ENCODE results near the gene FREM2. TPM values are rescaled to one million over a fixed set of nuclear protein-coding genes. Genes with fewer than 3 reads are reported as not detected.

Gene FREM2
- total RNA-seq, 6 experiments from 2014 or later, result 0.18 to 2.9 (median 1.5) TPM

GRCh38 chr13:38680912-38681311 is 6.0 kb upstream of the FREM2 start:
- H3K4me1 ChIP-seq, result peaks cover 0 to 4% (median 0%) of the 10 kb centered on the region in 4 donors
- 83% methylated on average over 1 of the region's 1 CpG for WGBS (ENCODE audit: insufficient coverage, low coverage, low lambda C conversion rate, missing lambda C conversion rate)
- no peaks in the 10 kb centered on the region for H3K27me3 ChIP-seq
- no peak overlapping the region for H3K4me3 ChIP-seq
- DNase-seq (no peak), ATAC-seq (peak in 2 of 4 donors; percentile 38 to 55)
- intact Hi-C loops (cut with DNase I), result no loop called here
- no peak overlapping the region for H3K27ac ChIP-seq
- H3K9me3 ChIP-seq, result no peaks in the 10 kb centered on the region
- no peaks in the 10 kb centered on the region for H3K36me3 ChIP-seq
- TF ChIP-seq CTCF (IDR thresholded peaks at IDR 0.05), result no peak
- no peak for TF ChIP-seq POLR2A (IDR thresholded peaks at IDR 0.05)

- no peaks in the 10 kb centered on the region for H3K27me3 ChIP-seq
- H3K4me1 ChIP-seq, result peaks cover 0 to 11% (median 5%) of the 10 kb centered on the region in 4 donors
- H3K36me3 ChIP-seq, result no peaks in the 10 kb centered on the region
- no peak for TF ChIP-seq CTCF (IDR thresholded peaks at IDR 0.05)
- no peak for TF ChIP-seq POLR2A (IDR thresholded peaks at IDR 0.05)
- H3K4me3 ChIP-seq, result no peak overlapping the region
- no peak for ATAC-seq
- intact Hi-C loops (cut with DNase I), result no loop called here
- DNase-seq, result no peak
- no peak overlapping the region for H3K27ac ChIP-seq
- H3K9me3 ChIP-seq, result no peaks in the 10 kb centered on the region
These were observed 2.2 kb upstream of the FREM2 start for GRCh38 chr13:38684714-38685113.

- H3K27ac ChIP-seq, result no peak overlapping the region
- H3K4me1 ChIP-seq, result peaks cover 0 to 11% (median 5%) of the 10 kb centered on the region in 4 donors
- WGBS (ENCODE audit: insufficient coverage, low coverage, low lambda C conversion rate, missing lambda C conversion rate), result 37% methylated on average over 2 of the region's 2 CpGs
- DNase-seq (no peak), ATAC-seq (no peak)
- no peaks in the 10 kb centered on the region for H3K9me3 ChIP-seq
- H3K4me3 ChIP-seq, result no peak overlapping the region
- no peaks in the 10 kb centered on the region for H3K36me3 ChIP-seq
- TF ChIP-seq POLR2A (IDR thresholded peaks at IDR 0.05) (no peak), CTCF (IDR thresholded peaks at IDR 0.05) (no peak)
- intact Hi-C loops (cut with DNase I), result no loop called here
- H3K27me3 ChIP-seq, result no peaks in the 10 kb centered on the region
These were observed 1.4 kb upstream of the FREM2 start for GRCh38 chr13:38685431-38685830.

- Histone ChIP-seq H3K27me3 (no peaks in the 10 kb centered on the region), H3K36me3 (no peaks in the 10 kb centered on the region), H3K9me3 (no peaks in the 10 kb centered on the region), H3K4me1 (peaks cover 0 to 11% (median 5%) of the 10 kb centered on the region in 4 donors), H3K4me3 (peak overlapping the region; percentile 35 to 57 (median 50)), H3K27ac (no peak overlapping the region)
- WGBS (ENCODE audit: insufficient coverage, low coverage, low lambda C conversion rate, missing lambda C conversion rate), result 3% methylated on average over 14 of the region's 14 CpGs
- DNase-seq (peak in 2 of 3 donors; percentile 19 to 48), ATAC-seq (peak; percentile 49 to 67 (median 58))
- intact Hi-C loops (cut with DNase I), result no loop called here
- TF ChIP-seq POLR2A (IDR thresholded peaks at IDR 0.05), result no peak
- TF ChIP-seq CTCF (IDR thresholded peaks at IDR 0.05), result peak; percentile 15 to 40 (median 34)
These were observed 802 bp upstream of the FREM2 start for GRCh38 chr13:38685974-38686576.
